GM21390 (cell line): ENCODE measurements around the gene DLG5.

Source experiments
- ATAC-seq: cut with Tn5 transposase; IDR thresholded peaks from one replicate; pipeline ENCODE4 v1.9.1; 2021; ENCODE audit not compliant: unreplicated experiment

The DLG5 gene

GRCh38 chr10:77944519-77944918 is 18.0 kb upstream of the DLG5 start:
- no peak for ATAC-seq

- ATAC-seq: no peak
These were observed 16.8 kb upstream of the DLG5 start for GRCh38 chr10:77943121-77943901.

- ATAC-seq: no peak
These were observed 15.2 kb upstream of the DLG5 start for GRCh38 chr10:77941790-77942189.

DNA sequence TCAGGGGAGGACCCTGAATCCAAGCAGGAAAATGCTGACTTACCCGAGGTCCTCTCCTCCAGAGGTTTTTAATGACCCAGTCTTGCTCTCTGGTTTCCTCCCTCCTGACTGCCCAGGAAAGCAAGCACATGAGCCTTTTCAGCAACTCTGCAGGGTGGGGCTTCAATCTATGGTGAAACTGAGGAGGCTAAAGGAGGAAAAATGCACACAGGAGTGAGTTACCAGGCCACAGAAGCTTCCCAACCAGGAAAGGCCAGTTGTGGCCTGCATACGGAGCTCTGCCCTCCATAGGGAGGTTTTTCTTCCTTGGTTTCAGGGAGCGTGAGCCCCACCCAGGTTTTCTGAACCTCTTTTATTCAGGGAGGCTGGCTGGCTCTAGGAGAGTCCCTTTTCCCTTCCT is 14.1 kb upstream of the DLG5 start:
- no peak for ATAC-seq

DNA sequence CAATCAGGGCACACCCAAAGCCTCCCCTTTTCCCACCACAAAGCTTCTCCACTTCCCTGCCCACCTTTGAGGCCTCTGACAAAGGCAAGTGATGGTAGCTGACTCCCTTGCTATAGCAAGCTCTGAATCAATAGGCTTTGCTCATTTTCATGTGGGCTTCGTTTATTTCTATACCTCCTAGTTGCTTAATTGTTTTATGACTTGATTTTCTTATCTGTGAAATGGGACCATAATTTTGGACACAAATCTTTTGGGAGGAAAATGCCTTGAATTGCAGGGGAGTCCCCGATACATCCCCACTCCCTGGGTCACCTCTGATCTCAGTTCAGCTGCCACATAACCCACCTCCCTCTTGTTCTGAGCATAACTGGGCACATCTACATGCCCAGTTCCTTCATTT is 13.7 kb upstream of the DLG5 start:
- no peak for ATAC-seq

DNA sequence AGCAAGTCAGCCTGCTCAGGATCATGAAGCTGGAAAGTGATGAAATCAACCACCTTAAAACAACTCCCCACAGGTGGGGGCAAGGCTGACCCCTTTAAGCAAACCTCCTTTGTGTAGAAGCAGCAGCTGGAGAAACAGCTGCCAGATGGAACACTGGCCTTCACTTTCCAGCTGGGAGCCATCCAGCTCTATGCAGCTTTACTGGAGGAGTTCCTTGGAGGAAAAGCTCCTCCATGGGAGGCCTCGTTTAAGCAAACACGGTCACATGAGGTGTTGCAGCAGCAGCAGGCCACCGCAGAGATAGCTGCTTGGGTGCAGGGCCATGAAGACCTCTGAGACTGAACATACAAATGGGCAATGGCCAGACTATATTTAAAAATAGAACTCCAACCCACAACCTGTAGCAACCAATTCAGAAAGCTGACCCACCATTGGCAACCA is 13.0 kb upstream of the DLG5 start:
- ATAC-seq: no peak

GRCh38 chr10:77936697-77937567 is 10.4 kb upstream of the DLG5 start:
- no peak for ATAC-seq

DNA sequence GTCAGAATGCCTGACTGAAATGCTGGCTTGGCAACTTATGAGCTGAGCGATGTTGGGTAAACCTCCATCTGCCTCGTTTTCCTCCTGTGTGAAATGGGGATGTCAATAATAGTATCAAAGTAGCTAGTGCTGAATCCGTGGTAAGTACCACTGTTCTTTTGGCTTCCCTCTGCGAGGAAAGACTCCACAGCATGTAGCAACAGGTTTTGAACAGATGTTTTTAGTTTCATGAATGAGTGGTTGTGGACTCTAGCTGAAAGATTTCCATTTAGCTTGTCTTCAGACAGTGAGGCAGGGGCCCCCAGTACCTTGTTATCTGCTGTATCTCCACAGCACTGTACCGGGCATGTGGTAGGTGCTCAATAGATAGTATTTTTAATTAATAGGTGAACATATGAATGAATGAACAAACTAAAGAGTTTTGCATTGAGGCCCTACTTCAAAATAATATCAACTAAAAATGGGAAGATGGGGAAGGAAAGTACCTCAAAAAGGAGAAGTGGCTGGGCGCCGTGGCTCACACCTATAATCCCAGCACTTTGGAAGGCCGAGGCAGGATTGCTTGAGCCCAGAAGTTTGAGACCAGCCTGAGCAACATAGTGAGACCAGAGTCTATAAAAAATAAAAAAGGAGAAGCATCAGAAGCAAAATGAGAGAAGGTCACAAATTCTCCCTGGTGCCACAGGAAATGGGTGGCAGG is 5.6 kb upstream of the DLG5 start:
- ATAC-seq: no peak

DNA sequence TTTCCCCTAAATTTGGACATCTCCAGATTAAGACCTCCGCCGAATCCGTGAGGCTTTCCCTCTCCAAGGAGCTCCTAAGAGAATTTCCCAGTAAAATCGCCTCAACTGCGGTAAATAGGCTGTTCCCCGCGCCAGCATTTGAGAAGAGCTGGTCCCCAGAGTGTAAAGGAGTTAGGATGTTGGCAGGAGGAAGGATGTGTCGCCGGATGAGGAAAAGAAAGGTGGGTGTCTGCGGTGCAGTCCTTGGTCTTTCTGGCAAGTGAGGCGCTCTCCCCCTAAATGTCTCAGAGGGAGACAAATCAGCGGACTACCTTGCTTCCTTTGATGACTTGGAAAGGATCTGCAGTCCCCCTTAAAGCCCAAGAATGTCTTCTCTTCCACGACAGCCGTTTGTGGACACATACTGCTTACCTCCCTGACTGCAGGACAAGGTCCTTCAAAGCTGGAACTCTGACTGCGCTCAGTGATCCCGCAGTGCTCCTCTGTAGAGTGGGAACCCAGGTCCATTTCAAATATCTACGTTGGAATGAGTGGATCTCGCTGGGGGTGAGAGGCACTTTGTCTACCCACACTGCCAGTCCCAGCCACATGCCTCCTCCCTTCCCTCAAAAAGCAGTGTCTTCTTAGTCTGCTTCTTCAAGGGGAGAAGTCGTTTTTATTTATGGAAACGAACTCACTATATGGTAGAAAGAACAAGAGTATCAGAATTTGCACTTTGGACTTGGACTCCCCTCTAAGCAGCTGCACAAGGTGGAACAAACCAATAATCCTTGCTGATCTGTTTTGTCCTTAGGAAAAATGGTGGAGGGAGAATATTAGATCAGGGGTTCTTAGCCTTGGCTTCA is 1.1 kb upstream of the DLG5 start:
- no peak for ATAC-seq

GRCh38 chr10:77925795-77926565 is 575 bp downstream of the DLG5 start:
- peak; percentile 59 for ATAC-seq

DNA sequence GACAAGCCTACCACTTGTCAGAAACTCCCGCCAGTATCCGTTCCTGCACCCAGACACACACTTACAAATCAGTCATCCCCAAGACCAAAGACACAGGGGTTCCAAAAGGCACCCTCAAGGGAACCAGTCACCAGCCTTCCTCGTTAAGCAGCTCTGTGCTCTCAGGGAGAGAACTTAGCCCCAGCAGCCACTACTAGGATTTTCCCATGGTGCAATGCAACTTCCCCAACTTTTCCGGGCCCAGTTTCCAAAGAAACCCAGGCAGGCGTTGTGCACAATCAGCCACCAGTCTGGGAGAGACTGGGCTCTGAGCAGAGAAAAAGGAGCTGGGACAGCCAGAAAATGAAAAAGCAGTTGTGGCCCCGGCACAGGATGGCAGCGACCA is 1.2 kb downstream of the DLG5 start:
- no peak for ATAC-seq

DNA sequence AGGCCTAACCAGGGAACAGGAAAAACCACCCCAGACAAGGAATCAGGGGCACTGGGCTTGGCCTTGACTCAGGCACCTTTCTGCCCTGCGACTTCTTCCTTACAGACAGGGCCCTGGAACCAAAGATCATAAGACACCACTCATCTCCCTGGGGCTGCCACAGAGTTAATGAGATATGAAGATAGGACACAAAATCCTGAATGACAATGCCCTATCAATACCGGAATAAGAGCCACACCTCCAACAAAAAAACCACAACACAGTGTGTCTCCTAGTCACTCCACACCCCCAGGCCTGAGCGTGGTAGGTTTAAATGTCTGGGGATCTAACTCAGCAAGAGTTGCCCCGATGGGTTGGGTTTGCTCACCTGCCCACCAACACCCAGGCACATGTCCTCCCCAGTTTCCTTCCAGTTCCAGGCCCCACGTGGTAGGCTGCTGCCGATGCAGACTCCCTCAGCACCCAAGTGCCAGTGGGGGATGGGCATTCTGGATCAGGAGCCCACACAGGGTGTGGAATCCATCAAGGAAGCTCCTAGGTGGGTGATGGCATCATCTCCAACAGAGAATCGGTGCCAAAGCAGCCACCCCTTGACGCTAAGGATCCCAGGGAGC is 3.9 kb downstream of the DLG5 start:
- ATAC-seq: no peak

GRCh38 chr10:77922055-77922454 is 4.5 kb downstream of the DLG5 start:
- ATAC-seq: no peak

DNA sequence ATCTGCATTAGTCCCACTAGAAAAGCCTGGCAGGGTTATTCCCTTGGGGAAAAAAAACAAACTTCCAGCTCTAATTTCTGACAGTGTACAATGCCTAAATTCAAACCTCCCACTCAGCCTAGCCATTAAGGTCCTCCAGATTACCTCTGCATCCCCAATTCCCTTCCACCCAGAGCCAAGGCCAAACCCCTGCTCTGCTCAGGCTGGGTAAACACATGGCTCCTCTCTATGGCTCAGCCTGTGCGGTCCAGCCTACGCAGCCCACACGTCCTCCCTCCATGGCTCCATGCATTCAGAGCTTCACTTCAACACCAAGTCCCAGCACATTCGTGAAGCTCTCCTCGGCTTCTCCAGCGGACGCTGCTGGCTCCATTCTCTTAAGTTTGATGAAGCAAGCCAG is 5.2 kb downstream of the DLG5 start:
- ATAC-seq: no peak

DNA sequence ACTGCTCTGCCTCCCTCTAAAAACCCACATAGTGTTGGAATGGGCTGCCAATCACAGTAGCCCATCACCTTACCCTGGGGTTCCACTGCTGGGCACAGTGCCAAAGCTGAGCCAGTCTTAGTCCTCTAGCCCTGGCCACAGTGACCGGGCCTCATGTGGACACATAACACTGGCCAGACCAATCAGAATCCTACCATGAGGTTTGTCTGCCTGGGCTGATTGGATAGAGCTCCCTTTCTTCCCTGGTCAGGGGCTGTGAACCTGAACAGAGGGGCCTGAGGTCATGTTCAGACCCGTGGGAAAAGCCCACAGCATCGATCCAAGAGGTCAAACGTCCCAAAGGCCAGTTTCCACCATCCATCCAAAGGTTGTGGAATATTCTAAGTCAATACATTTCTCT is 6.1 kb downstream of the DLG5 start:
- ATAC-seq: no peak

- ATAC-seq: no peak
These were observed 6.8 kb downstream of the DLG5 start for GRCh38 chr10:77919713-77920108.

GRCh38 chr10:77915319-77916105 is 11.0 kb downstream of the DLG5 start:
- ATAC-seq: no peak

- ATAC-seq: no peak
These were observed 13.5 kb downstream of the DLG5 start for GRCh38 chr10:77913090-77913489.

DNA sequence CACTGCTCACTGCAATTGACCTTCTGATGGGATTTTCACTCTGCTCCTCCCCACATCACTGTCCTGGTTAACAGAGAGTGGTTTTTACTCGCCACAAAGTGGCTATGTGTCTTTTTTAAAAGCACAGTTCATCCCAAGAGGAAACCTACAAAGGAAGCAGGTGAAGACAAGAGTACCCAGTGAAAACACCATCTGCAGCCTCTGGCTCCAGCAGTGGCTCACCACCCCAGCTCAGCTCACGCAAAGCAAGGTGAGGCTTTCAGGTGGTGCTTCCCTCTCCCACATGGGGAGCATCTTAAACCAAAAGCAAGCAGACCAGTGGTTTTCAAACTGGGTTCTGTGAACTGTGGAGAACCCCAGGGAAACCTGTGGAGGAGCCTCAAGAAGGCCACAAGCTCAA is 14.0 kb downstream of the DLG5 start:
- ATAC-seq: no peak
